ENCODE results near the gene RASSF1. TPM values are rescaled to one million over a fixed set of nuclear protein-coding genes. Genes with fewer than 3 reads are reported as not detected.

The RASSF1 gene
- total RNA-seq, 1 experiment from 2014 or later: 28.1 TPM

DNA sequence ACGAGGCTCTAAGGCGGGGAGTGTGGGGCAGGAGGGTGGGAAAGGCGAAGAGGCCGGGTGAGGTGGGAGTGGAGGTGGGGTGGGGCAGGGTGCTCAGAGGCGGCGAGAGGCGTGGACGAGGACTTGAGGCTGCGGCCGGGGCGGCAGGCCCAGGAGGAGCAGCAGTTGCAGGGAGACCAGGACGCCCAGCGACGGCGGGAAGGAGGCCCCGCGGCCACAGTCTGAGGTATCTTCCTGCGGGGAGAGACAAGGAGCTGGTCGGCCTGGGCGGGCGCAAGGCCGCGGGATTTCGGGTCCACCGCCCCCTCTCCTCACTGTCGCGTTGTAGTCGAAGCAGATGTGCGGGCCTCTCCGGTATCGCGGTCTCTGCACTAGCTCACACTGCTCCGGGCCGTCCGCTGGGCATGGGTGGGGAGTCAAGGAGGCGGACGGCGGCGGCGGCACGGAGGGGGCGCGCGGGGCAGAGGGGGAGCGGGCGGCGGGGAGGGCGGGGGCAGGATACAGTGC, 24.0 kb upstream of the RASSF1 start:
- Mint-ChIP-seq H3K9me3 (ENCODE audit: unreplicated experiment) (no peaks in the 10 kb centered on the region), H3K4me1 (ENCODE audit: low read depth, unreplicated experiment) (no peaks in the 10 kb centered on the region), H3K36me3 (ENCODE audit: insufficient read depth, unreplicated experiment) (no peaks in the 10 kb centered on the region), H3K4me3 (ENCODE audit: unreplicated experiment) (peak overlapping the region; percentile 72), H3K27me3 (ENCODE audit: insufficient read depth, unreplicated experiment) (peaks cover 6% of the 10 kb centered on the region), H3K27ac (ENCODE audit: unreplicated experiment) (no peak overlapping the region)
- TF ChIP-seq, protein P1, sequence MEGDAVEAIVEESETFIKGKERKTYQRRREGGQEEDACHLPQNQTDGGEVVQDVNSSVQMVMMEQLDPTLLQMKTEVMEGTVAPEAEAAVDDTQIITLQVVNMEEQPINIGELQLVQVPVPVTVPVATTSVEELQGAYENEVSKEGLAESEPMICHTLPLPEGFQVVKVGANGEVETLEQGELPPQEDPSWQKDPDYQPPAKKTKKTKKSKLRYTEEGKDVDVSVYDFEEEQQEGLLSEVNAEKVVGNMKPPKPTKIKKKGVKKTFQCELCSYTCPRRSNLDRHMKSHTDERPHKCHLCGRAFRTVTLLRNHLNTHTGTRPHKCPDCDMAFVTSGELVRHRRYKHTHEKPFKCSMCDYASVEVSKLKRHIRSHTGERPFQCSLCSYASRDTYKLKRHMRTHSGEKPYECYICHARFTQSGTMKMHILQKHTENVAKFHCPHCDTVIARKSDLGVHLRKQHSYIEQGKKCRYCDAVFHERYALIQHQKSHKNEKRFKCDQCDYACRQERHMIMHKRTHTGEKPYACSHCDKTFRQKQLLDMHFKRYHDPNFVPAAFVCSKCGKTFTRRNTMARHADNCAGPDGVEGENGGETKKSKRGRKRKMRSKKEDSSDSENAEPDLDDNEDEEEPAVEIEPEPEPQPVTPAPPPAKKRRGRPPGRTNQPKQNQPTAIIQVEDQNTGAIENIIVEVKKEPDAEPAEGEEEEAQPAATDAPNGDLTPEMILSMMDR (IDR thresholded peaks at IDR 0.05; ENCODE audit: insufficient read depth in 1 of 2, low read depth in 1 of 2, low read length in 1 of 2, severe bottlenecking in 1 of 2, unreplicated experiment in 1 of 2): no peak
- CTCF ChIA-PET: interaction anchor here (0.5 to 1.4 kb wide), 3 partner anchors 12 to 633 kb away, joined by 3 to 4 read pairs (median 4); partner anchors contain the start of genes CYB561D2 and NPRL2
- H3K36me3 ChIP-seq (ENCODE audit: control insufficient read depth, insufficient read depth, low read length): no peaks in the 10 kb centered on the region
- no TSS peak for BruUV-seq (replicated peaks)
- POLR2A ChIA-PET: interaction anchor here (1.1 to 1.6 kb wide), 2 partner anchors 14 to 18 kb away, joined by 6 to 9 read pairs; partner anchors contain the start of genes CYB561D2 and NPRL2
- intact Hi-C loops (cut with micrococcal nuclease; ENCODE audit: unreplicated experiment): loop anchor here (2.0 kb wide), 1 partner anchor 18 kb away; no protein-coding TSS in a partner anchor
- no peak for DNase-seq
- H3K27me3 ChIP-seq (replicated peaks; ENCODE audit: control insufficient read depth, insufficient read depth, low read length): no peaks in the 10 kb centered on the region
- peak overlapping the region; percentile 66 for H3K4me3 ChIP-seq (ENCODE audit: low read depth, low read length)
- H3K4me1 ChIP-seq: 0 out of 2 replicates have a peak, but pooled peaks cover 5% of the 10 kb centered on the region
- no peaks in the 10 kb centered on the region for H3K9me3 ChIP-seq

DNA sequence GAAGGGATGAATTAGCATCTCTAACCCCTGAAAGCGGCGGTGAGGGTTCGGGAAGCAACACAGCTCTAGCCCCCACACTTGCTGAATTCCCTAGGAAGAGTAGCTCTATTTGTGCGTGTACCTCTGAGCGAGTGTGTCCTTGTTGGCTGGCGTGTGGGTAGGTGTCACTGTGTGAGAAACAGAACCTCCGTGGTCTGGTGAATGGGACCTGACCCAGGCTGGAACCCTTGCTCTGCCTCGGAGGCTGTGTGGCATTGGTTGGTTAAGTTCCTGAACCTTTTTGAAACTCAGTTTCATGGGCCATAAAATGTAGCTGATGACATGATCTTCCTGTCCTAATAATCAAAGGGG, 19.1 kb upstream of the RASSF1 start:
- TF ChIP-seq, protein P1 (IDR thresholded peaks at IDR 0.05; ENCODE audit: insufficient read depth in 1 of 2, low read depth in 1 of 2, low read length in 1 of 2, severe bottlenecking in 1 of 2, unreplicated experiment in 1 of 2): no peak
- peaks cover 22% of the 10 kb centered on the region for H3K36me3 Mint-ChIP-seq (ENCODE audit: insufficient read depth, unreplicated experiment)
- H3K27ac Mint-ChIP-seq (ENCODE audit: unreplicated experiment): peak overlapping the region; percentile 86
- ChIA-PET POLR2A (interaction anchor here (0.6 kb wide), 1 partner anchor 21 kb away, joined by 5 read pairs; no protein-coding TSS in a partner anchor), CTCF (no interaction called here)
- H3K4me1 ChIP-seq: peaks cover 25% of the 10 kb centered on the region
- no TSS peak for BruUV-seq (replicated peaks)
- no peaks in the 10 kb centered on the region for H3K9me3 ChIP-seq
- no peak for DNase-seq
- H3K27me3 ChIP-seq (replicated peaks; ENCODE audit: control insufficient read depth, insufficient read depth, low read length): no peaks in the 10 kb centered on the region
- H3K36me3 ChIP-seq (ENCODE audit: control insufficient read depth, insufficient read depth, low read length): peaks cover 1% of the 10 kb centered on the region; the same call in 1 of the 2 replicates
- intact Hi-C loops (cut with micrococcal nuclease; ENCODE audit: unreplicated experiment): loop anchor here (1.0 kb wide), 1 partner anchor 8 kb away; no protein-coding TSS in a partner anchor
- no peak overlapping the region for H3K4me3 ChIP-seq (ENCODE audit: low read depth, low read length)
- peak overlapping the region; percentile 92 for H3K4me3 Mint-ChIP-seq (ENCODE audit: unreplicated experiment)
- H3K27me3 Mint-ChIP-seq (ENCODE audit: insufficient read depth, unreplicated experiment): no peaks in the 10 kb centered on the region
- peaks cover 4% of the 10 kb centered on the region for H3K4me1 Mint-ChIP-seq (ENCODE audit: low read depth, unreplicated experiment)
- H3K9me3 Mint-ChIP-seq (ENCODE audit: unreplicated experiment): no peaks in the 10 kb centered on the region

DNA sequence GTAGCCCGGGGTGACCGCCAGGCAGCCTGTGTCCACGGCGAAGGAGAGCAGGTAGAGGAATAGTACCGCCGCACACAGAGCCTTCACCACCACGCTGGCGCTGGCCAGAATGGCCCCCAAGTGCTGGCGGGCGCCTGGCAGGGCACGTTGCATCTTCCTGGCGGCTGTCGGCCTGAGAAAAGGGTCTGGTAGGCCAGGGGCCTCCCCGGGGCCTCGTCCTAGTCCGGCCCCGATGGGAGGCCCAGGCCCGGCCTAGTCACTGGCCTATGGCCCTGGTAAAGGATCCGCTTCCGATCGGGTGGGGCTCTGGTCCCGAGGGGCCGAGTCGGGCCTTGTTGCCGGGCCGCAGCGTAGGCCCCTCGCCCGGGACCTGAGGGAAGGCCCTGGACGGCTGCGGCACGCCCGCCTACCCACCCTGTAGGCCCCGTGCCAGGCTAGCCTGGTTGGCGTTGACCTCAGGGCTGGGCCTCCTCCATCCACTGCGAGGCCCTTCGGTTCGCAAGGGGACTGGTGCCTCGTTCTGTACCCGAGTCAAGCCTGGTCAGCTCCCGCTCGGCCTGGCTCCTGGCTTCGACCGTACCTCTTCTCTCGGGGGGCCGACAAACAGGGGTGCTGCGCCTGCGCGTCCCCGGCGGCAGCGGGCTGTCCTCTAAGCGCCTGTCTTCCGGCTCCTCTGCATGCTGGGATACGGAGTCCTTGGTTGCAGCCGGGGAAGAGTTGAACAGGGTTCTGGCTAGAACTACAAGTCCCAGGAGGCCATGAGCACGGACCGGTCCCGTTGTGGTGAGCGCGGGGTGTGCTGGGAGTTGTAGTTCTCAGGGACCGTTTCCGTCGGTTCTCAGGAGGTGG, 18.5 kb upstream of the RASSF1 start, which contains the start of gene TMEM115:
TSS of gene TMEM115 (minus strand) at position 611 of the 849 bp plus-strand sequence. CDS start at position 153, 458 bp downstream.
- Mint-ChIP-seq H3K4me3 (ENCODE audit: unreplicated experiment) (peak within 1 kb of the TSS; percentile 92), H3K27me3 (ENCODE audit: insufficient read depth, unreplicated experiment) (no peaks in the 10 kb centered on the region), H3K27ac (ENCODE audit: unreplicated experiment) (peak within 1 kb of the TSS; percentile 86), H3K4me1 (ENCODE audit: low read depth, unreplicated experiment) (peaks cover 4% of the 10 kb centered on the region), H3K36me3 (ENCODE audit: insufficient read depth, unreplicated experiment) (peaks cover 28% of the 10 kb centered on the region), H3K9me3 (ENCODE audit: unreplicated experiment) (no peaks in the 10 kb centered on the region)
- Histone ChIP-seq H3K27me3 (replicated peaks; ENCODE audit: control insufficient read depth, insufficient read depth, low read length) (no peaks in the 10 kb centered on the region), H3K36me3 (ENCODE audit: control insufficient read depth, insufficient read depth, low read length) (peaks cover 1% of the 10 kb centered on the region; the same call in 1 of the 2 replicates), H3K9me3 (no peaks in the 10 kb centered on the region), H3K4me3 (ENCODE audit: low read depth, low read length) (peak within 1 kb of the TSS; percentile 61), H3K4me1 (peaks cover 25% of the 10 kb centered on the region)
- BruUV-seq (replicated peaks): no TSS peak
- POLR2A ChIA-PET: interaction anchor here (0.6 kb wide), 1 partner anchor 22 kb away, joined by 5 read pairs; no protein-coding TSS in a partner anchor
- DNase-seq: peak; percentile 94 to 97
- TF ChIP-seq, protein P1 (IDR thresholded peaks at IDR 0.05; ENCODE audit: insufficient read depth in 1 of 2, low read depth in 1 of 2, low read length in 1 of 2, severe bottlenecking in 1 of 2, unreplicated experiment in 1 of 2): no peak
- intact Hi-C loops (cut with micrococcal nuclease; ENCODE audit: unreplicated experiment): loop anchor here (1.0 kb wide), 1 partner anchor 8 kb away; no protein-coding TSS in a partner anchor
- CTCF ChIA-PET: no interaction called here

All from Caco-2 (cell line).